ENCODE data around the gene PSMB7.

GRCh38 chr9:124309667-124310084 is 105.6 kb downstream of the PSMB7 start:
- no peak for TF ChIP-seq CTCF (conservative IDR thresholded peaks at IDR 0.05; ENCODE audit: low read length)
- no peak for TF ChIP-seq EZH2phosphoT487 (IDR thresholded peaks at IDR 0.05; ENCODE audit: borderline replicate concordance)
